H9 (cell line): ENCODE results near the gene MED10. TPM values are rescaled to one million over a fixed set of nuclear protein-coding genes. Genes with fewer than 3 reads are reported as not detected.

Experiments used
- DNase-seq: peaks from one replicate; pipeline ENCODE4 v3.0.0-alpha.2; 2017
- H2AFZ ChIP-seq: one replicate; pipeline ENCODE4 v1.6.1; 2013; ENCODE audit warnings: mild to moderate bottlenecking, low read length, control low read depth, moderate library complexity
- H2AK5ac ChIP-seq: 2 replicates; pipeline ENCODE4 v1.6.1; 2013; ENCODE audit warnings: low read length, control low read depth, mixed read lengths; ENCODE audit not compliant: insufficient read length
- H2BK120ac ChIP-seq: one replicate; pipeline ENCODE4 v1.6.1; 2013; ENCODE audit warnings: low read depth, mild to moderate bottlenecking, low read length, control low read depth, inconsistent platforms; ENCODE audit not compliant: poor library complexity, severe bottlenecking
- H2BK12ac ChIP-seq: 2 replicates; pipeline ENCODE4 v1.6.1; 2013; ENCODE audit warnings: low read length, control low read depth, mixed read lengths, low read depth; ENCODE audit not compliant: insufficient read length
- H2BK15ac ChIP-seq: 2 replicates; pipeline ENCODE4 v1.6.1; 2013; ENCODE audit warnings: low read depth, low read length, control low read depth
- H2BK20ac ChIP-seq: one replicate; pipeline ENCODE4 v1.6.1; 2013; ENCODE audit warnings: low read depth, mild to moderate bottlenecking, low read length, control low read depth, inconsistent platforms; ENCODE audit not compliant: poor library complexity, severe bottlenecking
- H2BK5ac ChIP-seq: 2 replicates; pipeline ENCODE4 v1.6.1; 2013; ENCODE audit warnings: low read length, control low read depth, mixed read lengths; ENCODE audit not compliant: insufficient read length
- H3K14ac ChIP-seq: 2 replicates; pipeline ENCODE4 v1.6.1; 2013; ENCODE audit warnings: low read length, control low read depth; ENCODE audit not compliant: insufficient read depth
- H3K18ac ChIP-seq: 2 replicates; pipeline ENCODE4 v1.6.1; 2013; ENCODE audit warnings: low read depth, mild to moderate bottlenecking, mixed read lengths, low read length, control low read depth; ENCODE audit not compliant: insufficient read length
- H3K23ac ChIP-seq: 2 replicates; pipeline ENCODE4 v1.6.1; 2013; ENCODE audit warnings: low read length, control low read depth, mixed read lengths, low read depth; ENCODE audit not compliant: insufficient read length
- H3K23me2 ChIP-seq: 2 replicates; pipeline ENCODE4 v1.6.1; 2013; ENCODE audit warnings: low read depth, mild to moderate bottlenecking, mixed read lengths, low read length, control low read depth; ENCODE audit not compliant: insufficient read length, poor library complexity, severe bottlenecking
- H3K27ac ChIP-seq: 2 replicates; pipeline ENCODE4 v1.5.1; 2013; ENCODE audit warnings: low read length, control low read depth, mixed read lengths, low read depth; ENCODE audit not compliant: insufficient read length
- H3K27me3 ChIP-seq: 2 replicates; pipeline ENCODE4 v1.6.1; 2013; ENCODE audit warnings: low read length, control low read depth, inconsistent platforms; ENCODE audit not compliant: insufficient read depth
- H3K4ac ChIP-seq: 2 replicates; pipeline ENCODE4 v1.6.1; 2013; ENCODE audit warnings: low read depth, mild to moderate bottlenecking, control low read depth, inconsistent platforms, low read length, moderate library complexity
- H3K4me1 ChIP-seq: 2 replicates; pipeline ENCODE4 v1.6.1; 2013; ENCODE audit warnings: low read length, control low read depth, inconsistent platforms; ENCODE audit not compliant: insufficient read depth
- H3K4me2 ChIP-seq: 2 replicates; pipeline ENCODE4 v1.6.1; 2013; ENCODE audit warnings: low read length, control low read depth, mixed read lengths; ENCODE audit not compliant: insufficient read length, insufficient read depth
- H3K56ac ChIP-seq: 2 replicates; pipeline ENCODE4 v1.6.1; 2013; ENCODE audit warnings: low read depth, mild to moderate bottlenecking, mixed read lengths, low read length, control low read depth; ENCODE audit not compliant: insufficient read length
- H3K79me1 ChIP-seq: 2 replicates; pipeline ENCODE4 v1.6.1; 2013; ENCODE audit warnings: low read depth, mild to moderate bottlenecking, moderate library complexity, low read length, control low read depth, inconsistent platforms; ENCODE audit not compliant: insufficient read depth, poor library complexity, severe bottlenecking
- H3K79me2 ChIP-seq: 2 replicates; pipeline ENCODE4 v1.6.1; 2013; ENCODE audit warnings: low read length, control low read depth, inconsistent platforms; ENCODE audit not compliant: insufficient read depth
- H3K9ac ChIP-seq: 2 replicates; pipeline ENCODE4 v1.6.1; 2013; ENCODE audit warnings: low read length, control low read depth, mixed read lengths; ENCODE audit not compliant: insufficient read length; ENCODE audit errors: extremely low read depth
- H3K9me3 ChIP-seq: one replicate; pipeline ENCODE4 v1.6.1; 2013; ENCODE audit warnings: low read depth, low read length, inconsistent platforms; ENCODE audit not compliant: control insufficient read depth
- H3T11ph ChIP-seq: one replicate; pipeline ENCODE4 v1.6.1; 2013; ENCODE audit warnings: mild to moderate bottlenecking, low read length, control low read depth, inconsistent platforms
- H4K20me1 ChIP-seq: one replicate; pipeline ENCODE4 v1.6.1; 2013; ENCODE audit not compliant: control insufficient read depth, insufficient read length, insufficient read depth
- H4K5ac ChIP-seq: 2 replicates; pipeline ENCODE4 v1.6.1; 2013; ENCODE audit warnings: low read depth, mild to moderate bottlenecking, mixed read lengths, low read length, control low read depth; ENCODE audit not compliant: insufficient read length
- H4K8ac ChIP-seq: replicated peaks from 2 replicates; pipeline ENCODE4 v1.6.1; 2013; ENCODE audit warnings: low read length, control low read depth, mixed read lengths, low read depth; ENCODE audit not compliant: insufficient read length
- H4K91ac ChIP-seq: 2 replicates; pipeline ENCODE4 v1.6.1; 2013; ENCODE audit warnings: low read depth, mild to moderate bottlenecking, moderate library complexity, mixed read lengths, low read length, control low read depth; ENCODE audit not compliant: insufficient read length
- H3K27ac Mint-ChIP-seq, 3 experiments: 2 replicates in 2 of 3; 3 replicates in 1 of 3; pipeline ENCODE4 v1.8.0; 2020 to 2021; ENCODE audit warnings: mixed read lengths in 3 of 3, mild to moderate bottlenecking in 1 of 3, moderate library complexity in 1 of 3
- H3K27me3 Mint-ChIP-seq: 2 replicates; pipeline ENCODE4 v1.8.0; 2021; ENCODE audit warnings: low read depth, mild to moderate bottlenecking, moderate library complexity, mixed read lengths
- H3K36me3 Mint-ChIP-seq, 3 experiments: 2 replicates in 2 of 3; 3 replicates in 1 of 3; pipeline ENCODE4 v1.8.0; 2020 to 2021; ENCODE audit warnings: low read depth in 3 of 3, mixed read lengths in 3 of 3; ENCODE audit not compliant: insufficient read depth in 1 of 3
- H3K4me1 Mint-ChIP-seq, 2 experiments: 2 replicates each; pipeline ENCODE4 v1.8.0; 2020; ENCODE audit warnings: mixed read lengths in 2 of 2
- H3K4me3 Mint-ChIP-seq, 2 experiments: 2 replicates in 1 of 2; 3 replicates in 1 of 2; pipeline ENCODE4 v1.8.0; 2020 to 2021; ENCODE audit warnings: mild to moderate bottlenecking in 2 of 2, mixed read lengths in 2 of 2, moderate library complexity in 1 of 2
- H3K9me3 Mint-ChIP-seq, 2 experiments: 2 replicates in 1 of 2; 3 replicates in 1 of 2; pipeline ENCODE4 v1.8.0; 2020; ENCODE audit warnings: mild to moderate bottlenecking in 2 of 2, mixed read lengths in 2 of 2, moderate library complexity in 1 of 2
- CTCF ChIP-seq: fragments of 200-600 bp; sonication (generic); conservative IDR thresholded peaks from 3 replicates; pipeline ENCODE4 v1.8.0; 2021; ENCODE audit warnings: antibody characterized with exemption, mild to moderate bottlenecking
- WGBS: extraction: QIAGEN DNeasy Blood & Tissue Kit; methylation state at CpG from one replicate; pipeline ENCODE4 v1.1.7; 2013; ENCODE audit warnings: missing lambda C conversion rate, low lambda C conversion rate, mixed read lengths; ENCODE audit not compliant: insufficient read length; ENCODE audit errors: extremely low coverage; 5-methylcytosine and 5-hydroxymethylcytosine counted together
- total RNA-seq: library from RNA; stranded (reverse); gene quantifications from 2 replicates; pipeline ENCODE4 v1.2.1, GENCODE V29; 2021

MED10 gene
- total RNA-seq, 1 experiment from 2014 or later = 35.3 TPM

DNA sequence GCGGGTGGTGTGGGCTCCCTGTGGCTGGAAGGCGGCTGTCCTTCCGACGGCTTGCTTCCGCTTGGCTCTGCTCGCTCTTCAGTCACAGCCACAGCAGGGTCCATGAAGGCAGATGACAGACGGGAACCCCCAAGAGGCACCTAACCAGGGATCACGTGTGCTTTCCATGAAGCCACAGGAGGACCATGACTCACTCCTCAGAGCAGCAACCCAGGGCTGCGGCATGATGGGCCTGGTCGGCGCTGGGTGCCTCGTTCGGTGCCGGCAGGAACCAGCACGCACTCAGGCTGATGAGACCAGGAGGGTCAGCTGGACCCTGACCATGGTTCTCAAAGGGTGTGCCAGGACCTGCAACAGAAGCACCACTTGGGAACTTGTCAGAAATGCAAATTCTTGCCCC lies 32.8 kb upstream of the MED10 start:
- H3K4me1 Mint-ChIP-seq = peaks cover 4 to 9% of the 10 kb centered on the region in 2 experiments; a peak in 3 of 4 replicates

More for the DNA sequence above, 32.8 kb upstream of the MED10 start:
- no peak overlapping the region for H4K8ac ChIP-seq
- no peak overlapping the region for H4K5ac ChIP-seq
- H3K14ac ChIP-seq = no peak overlapping the region
- no peaks in the 10 kb centered on the region for H3K9me3 ChIP-seq
- H2BK12ac ChIP-seq = no peak overlapping the region
- H3T11ph ChIP-seq = no peak overlapping the region
- no CpG with 5 or more reads among the region's 15 CpGs for WGBS
- H4K91ac ChIP-seq = no peak overlapping the region
- no peak overlapping the region for H3K56ac ChIP-seq
- no peaks in the 10 kb centered on the region; a peak in 1 of 7 replicates for H3K36me3 Mint-ChIP-seq
- H3K4ac ChIP-seq = no peak overlapping the region
- H3K23me2 ChIP-seq = no peaks in the 10 kb centered on the region
- no peak overlapping the region for H3K4me3 Mint-ChIP-seq
- H3K27me3 ChIP-seq = no peaks in the 10 kb centered on the region
- no peaks in the 10 kb centered on the region for H3K79me2 ChIP-seq
- no peak overlapping the region for H2BK5ac ChIP-seq
- H3K79me1 ChIP-seq = no peaks in the 10 kb centered on the region
- no peak overlapping the region for H3K27ac ChIP-seq
- no peak for TF ChIP-seq CTCF
- no peaks in the 10 kb centered on the region for H4K20me1 ChIP-seq
- H3K27me3 Mint-ChIP-seq = peaks cover 15% of the 10 kb centered on the region
- peaks cover 0 to 3% of the 10 kb centered on the region in 2 experiments; a peak in 1 of 5 replicates for H3K9me3 Mint-ChIP-seq
- no peak overlapping the region for H2AK5ac ChIP-seq
- H3K4me2 ChIP-seq = no peak overlapping the region
- H3K23ac ChIP-seq = no peak overlapping the region
- H2AFZ ChIP-seq = no peak overlapping the region
- H3K18ac ChIP-seq = no peak overlapping the region
- H2BK120ac ChIP-seq = no peak overlapping the region
- no peak overlapping the region for H2BK15ac ChIP-seq
- H3K27ac Mint-ChIP-seq = no peak overlapping the region
- DNase-seq = no peak
- no peak overlapping the region for H2BK20ac ChIP-seq
- H3K9ac ChIP-seq = no peak overlapping the region
- H3K4me1 ChIP-seq = no peaks in the 10 kb centered on the region
